Fibroblast of skin of back (primary cell): ENCODE results near the gene TSSC4. TPM values are rescaled to one million over a fixed set of nuclear protein-coding genes. Genes with fewer than 3 reads are reported as not detected.
A peak's percentile ranks its signal among the peaks of the same experiment; 100 is the strongest.
"Not testable (repeated sequence)": the region's sequence is repeated elsewhere in the genome, so short reads cannot be mapped to it uniquely, and the experiment has no call there.

ENCODE experiments used
- DNase-seq: peaks from one replicate; pipeline ENCODE4 v3.0.0-alpha.2; 2013
- polyA plus RNA-seq, 2 experiments: library from polyadenylated mRNA; unstranded; fragments of 120-200 nt; gene quantifications; one replicate each; pipeline ENCODE4 v1.2.1, GENCODE V29; 2013; ENCODE audit not compliant: insufficient read length in 2 of 2

The TSSC4 gene
- polyA plus RNA-seq (2013, experiment 1 of 2; ENCODE audit: insufficient read length), result 48.7 TPM
- 32.3 TPM for polyA plus RNA-seq (2013, experiment 2 of 2; ENCODE audit: insufficient read length)

GRCh38 chr11:2400069-2400761, at the start of gene TSSC4:
TSS of gene TSSC4 (plus strand) at chr11:2400750. CDS start at chr11:2402634, 1,884 bp downstream.
- peak; percentile 100 for DNase-seq

- DNase-seq, result no peak
These were observed 48.8 kb upstream of the TSSC4 start for GRCh38 chr11:2351701-2352100.

GRCh38 chr11:2352420-2352819, 48.1 kb upstream of the TSSC4 start:
- DNase-seq, result no peak

GRCh38 chr11:2355000-2355644, 45.4 kb upstream of the TSSC4 start:
- no peak for DNase-seq

- no peak for DNase-seq
These were observed 43.3 kb upstream of the TSSC4 start for GRCh38 chr11:2357246-2357645.

- DNase-seq, result not testable (repeated sequence)
These were observed 42.9 kb upstream of the TSSC4 start for GRCh38 chr11:2357651-2358050.

- DNase-seq, result no peak
These were observed 41.7 kb upstream of the TSSC4 start for GRCh38 chr11:2358754-2359442.

GRCh38 chr11:2359557-2359956, 41.0 kb upstream of the TSSC4 start:
- DNase-seq, result no peak

- no peak for DNase-seq
These were observed 40.4 kb upstream of the TSSC4 start for GRCh38 chr11:2360081-2360642.

- DNase-seq, result no peak
These were observed 39.0 kb upstream of the TSSC4 start for GRCh38 chr11:2361565-2361964.

- DNase-seq, result no peak
These were observed 38.1 kb upstream of the TSSC4 start for GRCh38 chr11:2362414-2362813.

- no peak for DNase-seq
These were observed 37.4 kb upstream of the TSSC4 start for GRCh38 chr11:2363130-2363529.

- DNase-seq, result no peak
These were observed 36.8 kb upstream of the TSSC4 start for GRCh38 chr11:2363577-2364370.

- not testable (repeated sequence) for DNase-seq
These were observed 36.2 kb upstream of the TSSC4 start for GRCh38 chr11:2364386-2364785.

- no peak for DNase-seq
These were observed 34.9 kb upstream of the TSSC4 start for GRCh38 chr11:2365571-2366210.

- no peak for DNase-seq
These were observed 34.3 kb upstream of the TSSC4 start for GRCh38 chr11:2366276-2366675.

- no peak for DNase-seq
These were observed 33.8 kb upstream of the TSSC4 start for GRCh38 chr11:2366733-2367132.

- no peak for DNase-seq
These were observed 33.0 kb upstream of the TSSC4 start for GRCh38 chr11:2367266-2368160.

GRCh38 chr11:2368178-2368850, 32.2 kb upstream of the TSSC4 start:
- no peak for DNase-seq

- no peak for DNase-seq
These were observed 31.7 kb upstream of the TSSC4 start for GRCh38 chr11:2368851-2369180.
